Skeletal muscle satellite cell (primary cell): ENCODE data around the gene DSG2. TPM values are rescaled to one million over a fixed set of nuclear protein-coding genes. Genes with fewer than 3 reads are reported as not detected.

Source experiments
- H3K27me3 ChIP-seq: 2 replicates; pipeline ENCODE4 v1.7.0; 2013; ENCODE audit warnings: low read length; ENCODE audit not compliant: control insufficient read depth, insufficient read depth
- H3K36me3 ChIP-seq: 2 replicates; pipeline ENCODE4 v1.7.0; 2013; ENCODE audit warnings: mild to moderate bottlenecking, control low read depth, low read length; ENCODE audit not compliant: insufficient read depth
- H3K4me1 ChIP-seq: 2 replicates; pipeline ENCODE4 v1.7.0; 2013; ENCODE audit warnings: low read length; ENCODE audit not compliant: control insufficient read depth, insufficient read depth
- H3K4me2 ChIP-seq: 2 replicates; pipeline ENCODE4 v1.7.0; 2013; ENCODE audit warnings: mild to moderate bottlenecking, low read length
- H3K4me3 ChIP-seq: 2 replicates; pipeline ENCODE4 v1.7.0; 2013; ENCODE audit warnings: low read length
- H3K9ac ChIP-seq: 2 replicates; pipeline ENCODE4 v1.7.0; 2013; ENCODE audit warnings: mild to moderate bottlenecking, low read depth, low read length, moderate library complexity
- H3K9me3 ChIP-seq: replicated peaks from 2 replicates; pipeline ENCODE4 v1.7.0; 2013; ENCODE audit warnings: mild to moderate bottlenecking, control low read depth, low read length
- total RNA-seq: library from RNA; depleted of rRNA; stranded (reverse); fragments of >200 nt; gene quantifications from 2 replicates; pipeline ENCODE4 v1.2.3, GENCODE V29; 2012; rRNA removed

The DSG2 gene
- total RNA-seq, result 10.4 and 12.7 TPM in 2 replicates

DNA sequence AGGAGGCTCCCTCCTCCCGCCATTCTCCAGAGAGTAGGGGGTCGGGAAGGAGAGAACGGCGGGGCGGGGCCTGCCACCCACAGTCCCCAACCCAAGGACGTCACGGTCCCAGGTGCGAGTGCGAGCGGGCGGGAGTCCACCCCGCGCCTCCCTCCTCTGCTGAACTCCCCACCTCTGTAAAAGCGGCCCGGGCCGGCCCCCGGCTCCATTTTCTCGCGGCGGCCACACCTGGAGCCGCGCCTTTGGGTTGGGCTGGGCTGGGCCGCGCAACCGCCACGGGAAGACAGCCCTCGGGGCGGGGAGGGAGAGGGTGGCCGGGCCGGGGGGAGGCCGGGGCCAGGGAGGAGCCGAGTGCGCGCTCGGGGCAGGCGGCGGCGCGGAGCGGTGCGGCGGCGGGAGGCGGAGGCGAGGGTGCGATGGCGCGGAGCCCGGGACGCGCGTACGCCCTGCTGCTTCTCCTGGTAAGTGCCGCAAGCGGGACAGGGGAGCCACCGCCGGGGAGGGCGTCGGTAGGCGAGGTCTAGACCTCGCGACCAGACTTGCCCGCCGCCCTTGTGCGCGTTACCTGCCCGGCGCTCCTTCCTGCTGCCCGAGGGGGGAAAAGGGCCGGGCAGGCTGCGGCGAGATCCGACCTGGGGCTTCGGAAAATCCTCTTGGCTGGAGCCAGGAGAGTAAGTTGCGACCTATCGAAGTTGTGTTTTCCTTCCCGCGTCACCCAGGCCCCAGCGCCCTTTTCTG lies at the start of gene DSG2:
Gene DSG2 (plus strand): TSS at position 342 of the 738 bp plus-strand sequence. CDS start 75 bp downstream, at position 417.
- H3K36me3 ChIP-seq, result no peaks in the 10 kb centered on the region
- peaks cover 12% of the 10 kb centered on the region for H3K27me3 ChIP-seq
- H3K4me3 ChIP-seq, result peak within 1 kb of the TSS; percentile 63
- no peak within 1 kb of the TSS for H3K9ac ChIP-seq
- no peaks in the 10 kb centered on the region for H3K9me3 ChIP-seq
- peaks cover 3% of the 10 kb centered on the region for H3K4me1 ChIP-seq
- peak within 1 kb of the TSS; percentile 79 for H3K4me2 ChIP-seq

DNA sequence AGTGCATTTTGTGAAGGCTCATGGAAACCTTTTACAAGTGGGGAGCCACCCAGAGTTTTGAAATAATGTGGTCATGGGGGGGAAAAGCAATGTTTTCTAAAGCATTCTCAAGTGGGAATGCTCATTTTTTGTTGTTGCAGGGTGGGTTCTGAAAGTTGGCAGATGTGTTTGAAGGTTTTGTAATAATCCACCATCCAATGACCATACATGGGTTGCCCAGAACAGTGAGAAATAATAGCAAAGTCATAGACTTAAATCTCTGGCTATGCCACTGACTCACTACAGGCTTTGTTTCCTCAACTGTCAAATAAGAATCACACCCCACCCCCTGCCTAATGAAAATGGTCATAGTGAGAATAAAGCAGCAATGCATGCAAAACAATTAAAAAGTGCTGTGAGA lies 47.6 kb upstream of the DSG2 start:
- no peaks in the 10 kb centered on the region for H3K9me3 ChIP-seq
- H3K9ac ChIP-seq, result no peak overlapping the region
- H3K4me2 ChIP-seq, result no peak overlapping the region
- no peaks in the 10 kb centered on the region for H3K4me1 ChIP-seq
- H3K36me3 ChIP-seq, result no peaks in the 10 kb centered on the region
- no peak overlapping the region for H3K4me3 ChIP-seq
- no peaks in the 10 kb centered on the region for H3K27me3 ChIP-seq

DNA sequence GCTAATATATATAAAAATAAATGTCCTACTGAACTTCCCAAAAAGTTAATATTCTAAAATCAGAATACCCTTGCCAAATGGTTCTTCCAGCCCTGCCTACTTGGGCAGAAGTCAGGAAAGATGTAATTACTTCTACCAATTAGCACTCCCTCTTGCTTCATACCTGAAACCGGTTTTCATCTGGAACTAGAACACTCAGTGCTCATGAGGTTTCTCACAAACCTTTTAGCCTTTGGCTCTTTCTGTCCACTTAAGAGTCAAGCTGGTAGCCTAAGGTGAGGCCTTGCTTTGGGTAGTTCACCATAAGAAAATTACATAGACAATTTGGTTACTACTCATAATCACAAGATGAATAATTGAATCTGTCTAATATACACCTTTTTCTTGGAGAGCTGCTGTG lies 46.4 kb upstream of the DSG2 start:
- Histone ChIP-seq H3K4me2 (no peak overlapping the region), H3K9ac (no peak overlapping the region), H3K9me3 (no peaks in the 10 kb centered on the region), H3K27me3 (no peaks in the 10 kb centered on the region), H3K4me3 (no peak overlapping the region), H3K4me1 (no peaks in the 10 kb centered on the region), H3K36me3 (no peaks in the 10 kb centered on the region)

DNA sequence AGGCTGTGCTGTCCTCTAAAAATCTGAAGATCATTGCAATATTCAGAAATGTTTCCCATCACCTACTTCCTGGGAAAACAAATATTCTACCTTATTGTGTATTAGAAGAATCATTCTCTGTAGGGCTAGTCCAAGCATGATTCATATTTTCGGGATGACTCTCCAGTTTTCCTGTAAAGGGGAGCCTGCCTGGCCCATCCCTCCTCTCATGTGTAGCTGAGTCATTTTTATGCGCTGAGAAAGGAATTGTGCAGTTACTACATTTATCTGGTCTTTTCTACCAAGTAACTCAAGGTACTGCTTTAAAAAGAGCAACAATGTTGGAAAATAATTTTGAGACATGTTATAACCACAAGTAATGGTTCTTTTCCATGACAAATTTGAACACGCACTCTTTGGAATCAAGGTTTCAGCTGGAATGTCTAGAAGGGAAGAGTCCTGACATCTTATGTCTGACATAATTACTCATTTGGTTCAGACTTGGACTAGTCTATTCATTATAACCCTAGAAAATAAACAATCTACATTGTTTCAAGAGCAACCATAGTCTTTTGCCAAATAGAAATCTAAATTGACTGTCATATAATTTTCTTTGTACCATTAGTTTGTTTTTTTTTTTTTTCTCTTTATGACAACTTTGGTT lies 43.8 kb upstream of the DSG2 start:
- Histone ChIP-seq H3K4me1 (no peaks in the 10 kb centered on the region), H3K27me3 (no peaks in the 10 kb centered on the region), H3K9me3 (no peaks in the 10 kb centered on the region), H3K36me3 (no peaks in the 10 kb centered on the region), H3K4me3 (no peak overlapping the region), H3K4me2 (no peak overlapping the region), H3K9ac (no peak overlapping the region)

DNA sequence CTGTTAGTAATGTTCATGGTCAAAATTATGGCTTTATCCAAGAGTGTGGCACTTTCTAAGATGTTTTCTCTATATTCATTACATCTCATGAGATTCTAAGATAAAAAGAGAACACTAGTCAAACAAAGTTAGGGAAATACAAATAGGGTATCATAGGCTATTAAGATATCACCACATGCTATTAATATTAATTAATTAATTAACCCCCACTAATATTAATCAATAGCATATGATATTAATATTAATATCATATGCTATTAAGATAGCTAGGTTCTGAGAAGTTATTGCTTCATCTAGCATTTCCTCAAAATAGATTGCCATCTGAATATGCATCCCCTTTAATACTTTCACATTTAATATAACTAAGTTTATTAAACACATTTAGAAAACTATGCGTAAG lies 28.3 kb upstream of the DSG2 start:
- Histone ChIP-seq H3K4me2 (no peak overlapping the region), H3K4me1 (no peaks in the 10 kb centered on the region), H3K9ac (no peak overlapping the region), H3K9me3 (no peaks in the 10 kb centered on the region), H3K27me3 (no peaks in the 10 kb centered on the region), H3K36me3 (no peaks in the 10 kb centered on the region), H3K4me3 (no peak overlapping the region)

DNA sequence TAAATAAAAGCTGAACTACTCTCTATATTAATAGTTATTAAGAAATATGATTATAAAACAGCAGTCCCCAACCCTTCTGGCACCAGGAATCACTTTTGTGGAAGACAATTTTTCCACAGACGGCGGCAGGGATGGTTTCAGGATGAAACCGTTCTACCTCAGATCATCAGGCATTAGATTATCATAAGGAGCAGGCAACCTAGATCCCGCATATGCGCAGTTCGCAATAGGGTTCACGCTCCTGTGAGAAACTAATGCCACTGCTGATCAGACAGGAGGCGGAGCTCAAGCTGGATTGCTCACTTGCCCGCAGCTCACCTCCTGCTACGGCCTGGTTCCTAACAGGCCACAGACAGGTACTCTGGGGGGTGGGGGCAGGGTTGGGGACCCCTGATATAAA lies 19.3 kb upstream of the DSG2 start:
- Histone ChIP-seq H3K36me3 (no peaks in the 10 kb centered on the region), H3K9ac (no peak overlapping the region), H3K4me3 (no peak overlapping the region), H3K4me2 (no peak overlapping the region), H3K9me3 (no peaks in the 10 kb centered on the region), H3K4me1 (no peaks in the 10 kb centered on the region), H3K27me3 (no peaks in the 10 kb centered on the region)

DNA sequence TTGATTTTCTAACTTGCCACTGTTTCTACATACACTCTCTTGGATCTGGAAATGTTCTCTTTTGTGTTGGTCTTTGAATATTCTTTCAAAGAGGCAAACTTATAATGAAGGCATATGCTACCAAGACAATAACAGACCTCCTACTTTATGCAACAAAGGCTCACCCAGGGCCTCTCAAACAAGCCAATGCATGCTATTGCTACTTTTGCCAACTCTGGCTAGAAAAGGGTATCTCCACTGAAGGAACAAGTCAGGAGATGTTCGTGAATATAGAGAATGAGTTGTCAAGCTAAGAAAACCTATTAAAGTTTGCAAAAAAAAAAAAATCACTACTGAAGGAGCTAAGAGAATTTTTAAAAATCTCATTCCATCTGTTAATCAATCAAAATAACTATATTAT lies 15.9 kb upstream of the DSG2 start:
- H3K36me3 ChIP-seq, result no peaks in the 10 kb centered on the region
- H3K4me2 ChIP-seq, result no peak overlapping the region

DNA sequence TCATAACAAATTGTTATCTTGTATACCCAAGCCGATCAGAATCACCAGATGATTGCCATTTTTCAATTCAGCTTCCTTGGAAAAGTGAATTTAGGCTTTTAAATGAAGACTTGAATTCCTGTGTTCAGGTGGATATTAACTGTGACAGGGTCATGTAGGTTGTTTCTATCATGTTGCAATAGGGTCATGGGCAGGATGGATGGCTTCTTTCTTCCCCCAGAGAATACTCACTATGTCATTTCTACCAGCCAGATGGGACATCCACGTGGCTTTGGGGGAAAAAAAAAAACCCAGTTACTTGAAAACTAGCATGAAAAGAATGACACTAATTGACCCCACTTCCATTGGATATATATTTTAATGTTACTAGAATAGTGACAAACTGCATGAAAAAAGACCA lies 14.6 kb upstream of the DSG2 start:
- H3K4me1 ChIP-seq, result no peaks in the 10 kb centered on the region
- no peaks in the 10 kb centered on the region for H3K27me3 ChIP-seq
- no peaks in the 10 kb centered on the region for H3K9me3 ChIP-seq
- H3K36me3 ChIP-seq, result no peaks in the 10 kb centered on the region
- H3K9ac ChIP-seq, result no peak overlapping the region
- no peak overlapping the region for H3K4me2 ChIP-seq
- H3K4me3 ChIP-seq, result no peak overlapping the region

More for the DNA sequence above, 15.9 kb upstream of the DSG2 start:
- H3K9ac ChIP-seq, result no peak overlapping the region
- no peaks in the 10 kb centered on the region for H3K9me3 ChIP-seq
- H3K4me1 ChIP-seq, result no peaks in the 10 kb centered on the region
- no peak overlapping the region for H3K4me3 ChIP-seq
- no peaks in the 10 kb centered on the region for H3K27me3 ChIP-seq

DNA sequence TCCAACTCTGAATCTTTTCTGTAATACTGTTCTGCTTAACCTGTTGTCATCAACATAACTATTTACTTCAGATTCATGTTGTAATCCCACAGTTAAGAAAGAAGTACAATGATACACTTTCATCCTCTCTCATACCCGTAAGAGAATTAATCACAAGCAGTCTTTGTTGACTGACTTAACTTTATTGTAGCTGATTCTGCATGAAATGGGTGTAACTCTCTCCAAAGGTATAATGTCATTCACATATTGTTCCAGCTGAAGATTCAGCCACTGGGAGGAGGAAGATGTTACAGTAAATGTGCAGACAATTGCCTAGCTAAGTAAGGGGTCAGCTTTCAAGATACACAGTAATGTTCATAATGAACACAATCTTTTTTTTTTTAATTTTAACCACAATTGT lies 13.5 kb upstream of the DSG2 start:
- no peak overlapping the region for H3K9ac ChIP-seq

DNA sequence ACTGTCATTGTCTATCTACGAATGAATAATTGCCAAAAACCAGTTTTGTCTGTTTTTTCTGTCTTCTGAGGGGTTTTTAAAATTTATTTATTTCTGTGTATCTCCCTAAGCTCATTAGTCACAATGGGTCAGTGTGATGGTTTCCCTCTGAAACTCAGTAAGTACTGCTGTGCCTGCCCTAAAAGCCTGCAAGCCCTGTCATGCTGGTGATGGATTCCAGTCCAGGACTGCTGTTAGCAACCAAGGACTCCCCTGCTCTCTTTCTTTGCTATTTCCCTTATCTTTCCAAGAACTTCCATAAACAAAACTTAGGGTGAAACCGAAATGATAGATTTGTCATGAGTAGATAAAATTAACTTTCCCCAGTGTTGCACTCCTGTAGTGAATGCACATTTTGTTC lies 11.8 kb upstream of the DSG2 start:
- Histone ChIP-seq H3K36me3 (no peaks in the 10 kb centered on the region), H3K4me1 (no peaks in the 10 kb centered on the region)

More for the DNA sequence above, 13.5 kb upstream of the DSG2 start:
- H3K4me2 ChIP-seq, result no peak overlapping the region
- H3K36me3 ChIP-seq, result no peaks in the 10 kb centered on the region
- no peaks in the 10 kb centered on the region for H3K4me1 ChIP-seq
- no peaks in the 10 kb centered on the region for H3K9me3 ChIP-seq
- no peaks in the 10 kb centered on the region for H3K27me3 ChIP-seq
- no peak overlapping the region for H3K4me3 ChIP-seq

DNA sequence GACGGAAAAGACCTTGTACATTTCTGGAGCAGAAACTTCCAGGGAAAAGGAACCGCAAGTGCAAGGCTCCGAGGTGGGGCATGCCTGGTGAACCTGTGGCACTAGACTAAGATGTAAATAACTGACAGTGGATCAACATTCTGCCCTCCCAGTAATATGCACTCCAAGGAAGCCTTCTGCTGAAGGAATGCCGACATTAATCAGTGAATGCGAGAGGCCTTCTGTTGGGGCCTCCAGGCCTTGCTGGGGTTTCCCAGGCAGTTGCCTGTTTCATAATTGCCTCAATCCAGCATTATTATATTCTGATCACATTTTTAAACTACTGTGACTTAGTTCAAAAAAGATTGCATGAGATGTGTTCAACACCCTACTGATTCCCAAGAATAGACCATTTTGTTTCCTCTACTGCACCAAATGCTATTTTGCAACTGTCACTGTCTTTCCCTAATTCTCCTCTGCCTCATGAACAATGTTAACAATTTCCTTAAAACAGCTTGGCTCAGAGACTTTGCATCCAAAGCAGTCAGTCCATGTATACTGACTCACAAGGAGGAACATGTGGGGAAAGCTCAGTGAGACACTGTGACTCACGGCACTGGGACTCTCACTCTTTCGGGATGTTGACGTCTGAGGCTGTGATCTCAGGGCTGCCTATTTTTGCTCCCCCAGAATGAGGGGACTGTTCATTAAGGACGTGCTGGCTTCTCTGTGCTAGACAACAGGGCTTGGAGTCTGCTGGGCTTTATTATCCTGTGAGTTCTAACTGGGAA lies 10.5 kb upstream of the DSG2 start:
- no peaks in the 10 kb centered on the region for H3K4me1 ChIP-seq

More for the DNA sequence above, 11.8 kb upstream of the DSG2 start:
- no peaks in the 10 kb centered on the region for H3K27me3 ChIP-seq
- no peaks in the 10 kb centered on the region for H3K9me3 ChIP-seq
- no peak overlapping the region for H3K4me3 ChIP-seq
- no peak overlapping the region for H3K9ac ChIP-seq
- no peak overlapping the region for H3K4me2 ChIP-seq

More for the DNA sequence above, 10.5 kb upstream of the DSG2 start:
- no peak overlapping the region for H3K9ac ChIP-seq
- no peaks in the 10 kb centered on the region for H3K27me3 ChIP-seq
- H3K4me2 ChIP-seq, result no peak overlapping the region
- no peaks in the 10 kb centered on the region for H3K36me3 ChIP-seq
- no peaks in the 10 kb centered on the region for H3K9me3 ChIP-seq
- H3K4me3 ChIP-seq, result no peak overlapping the region
